H9 (cell line): ENCODE measurements around the gene COPZ2. TPM values are rescaled to one million over a fixed set of nuclear protein-coding genes. Genes with fewer than 3 reads are reported as not detected.

Source experiments
- DNase-seq: peaks from one replicate; pipeline ENCODE4 v3.0.0-alpha.2; 2017
- H2AFZ ChIP-seq: one replicate; pipeline ENCODE4 v1.6.1; 2013; ENCODE audit warnings: mild to moderate bottlenecking, low read length, control low read depth, moderate library complexity
- H2AK5ac ChIP-seq: 2 replicates; pipeline ENCODE4 v1.6.1; 2013; ENCODE audit warnings: low read length, control low read depth, mixed read lengths; ENCODE audit not compliant: insufficient read length
- H2BK120ac ChIP-seq: one replicate; pipeline ENCODE4 v1.6.1; 2013; ENCODE audit warnings: low read depth, mild to moderate bottlenecking, low read length, control low read depth, inconsistent platforms; ENCODE audit not compliant: poor library complexity, severe bottlenecking
- H2BK12ac ChIP-seq: 2 replicates; pipeline ENCODE4 v1.6.1; 2013; ENCODE audit warnings: low read length, control low read depth, mixed read lengths, low read depth; ENCODE audit not compliant: insufficient read length
- H2BK15ac ChIP-seq: 2 replicates; pipeline ENCODE4 v1.6.1; 2013; ENCODE audit warnings: low read depth, low read length, control low read depth
- H2BK20ac ChIP-seq: one replicate; pipeline ENCODE4 v1.6.1; 2013; ENCODE audit warnings: low read depth, mild to moderate bottlenecking, low read length, control low read depth, inconsistent platforms; ENCODE audit not compliant: poor library complexity, severe bottlenecking
- H2BK5ac ChIP-seq: 2 replicates; pipeline ENCODE4 v1.6.1; 2013; ENCODE audit warnings: low read length, control low read depth, mixed read lengths; ENCODE audit not compliant: insufficient read length
- H3K14ac ChIP-seq: 2 replicates; pipeline ENCODE4 v1.6.1; 2013; ENCODE audit warnings: low read length, control low read depth; ENCODE audit not compliant: insufficient read depth
- H3K18ac ChIP-seq: 2 replicates; pipeline ENCODE4 v1.6.1; 2013; ENCODE audit warnings: low read depth, mild to moderate bottlenecking, mixed read lengths, low read length, control low read depth; ENCODE audit not compliant: insufficient read length
- H3K23ac ChIP-seq: 2 replicates; pipeline ENCODE4 v1.6.1; 2013; ENCODE audit warnings: low read length, control low read depth, mixed read lengths, low read depth; ENCODE audit not compliant: insufficient read length
- H3K23me2 ChIP-seq: 2 replicates; pipeline ENCODE4 v1.6.1; 2013; ENCODE audit warnings: low read depth, mild to moderate bottlenecking, mixed read lengths, low read length, control low read depth; ENCODE audit not compliant: insufficient read length, poor library complexity, severe bottlenecking
- H3K27ac ChIP-seq: 2 replicates; pipeline ENCODE4 v1.5.1; 2013; ENCODE audit warnings: low read length, control low read depth, mixed read lengths, low read depth; ENCODE audit not compliant: insufficient read length
- H3K27me3 ChIP-seq: 2 replicates; pipeline ENCODE4 v1.6.1; 2013; ENCODE audit warnings: low read length, control low read depth, inconsistent platforms; ENCODE audit not compliant: insufficient read depth
- H3K4ac ChIP-seq: 2 replicates; pipeline ENCODE4 v1.6.1; 2013; ENCODE audit warnings: low read depth, mild to moderate bottlenecking, control low read depth, inconsistent platforms, low read length, moderate library complexity
- H3K4me1 ChIP-seq: 2 replicates; pipeline ENCODE4 v1.6.1; 2013; ENCODE audit warnings: low read length, control low read depth, inconsistent platforms; ENCODE audit not compliant: insufficient read depth
- H3K4me2 ChIP-seq: 2 replicates; pipeline ENCODE4 v1.6.1; 2013; ENCODE audit warnings: low read length, control low read depth, mixed read lengths; ENCODE audit not compliant: insufficient read length, insufficient read depth
- H3K56ac ChIP-seq: 2 replicates; pipeline ENCODE4 v1.6.1; 2013; ENCODE audit warnings: low read depth, mild to moderate bottlenecking, mixed read lengths, low read length, control low read depth; ENCODE audit not compliant: insufficient read length
- H3K79me1 ChIP-seq: 2 replicates; pipeline ENCODE4 v1.6.1; 2013; ENCODE audit warnings: low read depth, mild to moderate bottlenecking, moderate library complexity, low read length, control low read depth, inconsistent platforms; ENCODE audit not compliant: insufficient read depth, poor library complexity, severe bottlenecking
- H3K79me2 ChIP-seq: 2 replicates; pipeline ENCODE4 v1.6.1; 2013; ENCODE audit warnings: low read length, control low read depth, inconsistent platforms; ENCODE audit not compliant: insufficient read depth
- H3K9ac ChIP-seq: 2 replicates; pipeline ENCODE4 v1.6.1; 2013; ENCODE audit warnings: low read length, control low read depth, mixed read lengths; ENCODE audit not compliant: insufficient read length; ENCODE audit errors: extremely low read depth
- H3K9me3 ChIP-seq: one replicate; pipeline ENCODE4 v1.6.1; 2013; ENCODE audit warnings: low read depth, low read length, inconsistent platforms; ENCODE audit not compliant: control insufficient read depth
- H3T11ph ChIP-seq: one replicate; pipeline ENCODE4 v1.6.1; 2013; ENCODE audit warnings: mild to moderate bottlenecking, low read length, control low read depth, inconsistent platforms
- H4K20me1 ChIP-seq: one replicate; pipeline ENCODE4 v1.6.1; 2013; ENCODE audit not compliant: control insufficient read depth, insufficient read length, insufficient read depth
- H4K5ac ChIP-seq: 2 replicates; pipeline ENCODE4 v1.6.1; 2013; ENCODE audit warnings: low read depth, mild to moderate bottlenecking, mixed read lengths, low read length, control low read depth; ENCODE audit not compliant: insufficient read length
- H4K8ac ChIP-seq: replicated peaks from 2 replicates; pipeline ENCODE4 v1.6.1; 2013; ENCODE audit warnings: low read length, control low read depth, mixed read lengths, low read depth; ENCODE audit not compliant: insufficient read length
- H4K91ac ChIP-seq: 2 replicates; pipeline ENCODE4 v1.6.1; 2013; ENCODE audit warnings: low read depth, mild to moderate bottlenecking, moderate library complexity, mixed read lengths, low read length, control low read depth; ENCODE audit not compliant: insufficient read length
- H3K27ac Mint-ChIP-seq, 3 experiments: 2 replicates in 2 of 3; 3 replicates in 1 of 3; pipeline ENCODE4 v1.8.0; 2020 to 2021; ENCODE audit warnings: mixed read lengths in 3 of 3, mild to moderate bottlenecking in 1 of 3, moderate library complexity in 1 of 3
- H3K27me3 Mint-ChIP-seq: 2 replicates; pipeline ENCODE4 v1.8.0; 2021; ENCODE audit warnings: low read depth, mild to moderate bottlenecking, moderate library complexity, mixed read lengths
- H3K36me3 Mint-ChIP-seq, 3 experiments: 2 replicates in 2 of 3; 3 replicates in 1 of 3; pipeline ENCODE4 v1.8.0; 2020 to 2021; ENCODE audit warnings: low read depth in 3 of 3, mixed read lengths in 3 of 3; ENCODE audit not compliant: insufficient read depth in 1 of 3
- H3K4me1 Mint-ChIP-seq, 2 experiments: 2 replicates each; pipeline ENCODE4 v1.8.0; 2020; ENCODE audit warnings: mixed read lengths in 2 of 2
- H3K4me3 Mint-ChIP-seq, 2 experiments: 2 replicates in 1 of 2; 3 replicates in 1 of 2; pipeline ENCODE4 v1.8.0; 2020 to 2021; ENCODE audit warnings: mild to moderate bottlenecking in 2 of 2, mixed read lengths in 2 of 2, moderate library complexity in 1 of 2
- H3K9me3 Mint-ChIP-seq, 2 experiments: 2 replicates in 1 of 2; 3 replicates in 1 of 2; pipeline ENCODE4 v1.8.0; 2020; ENCODE audit warnings: mild to moderate bottlenecking in 2 of 2, mixed read lengths in 2 of 2, moderate library complexity in 1 of 2
- CTCF ChIP-seq: fragments of 200-600 bp; sonication (generic); conservative IDR thresholded peaks from 3 replicates; pipeline ENCODE4 v1.8.0; 2021; ENCODE audit warnings: antibody characterized with exemption, mild to moderate bottlenecking
- WGBS: extraction: QIAGEN DNeasy Blood & Tissue Kit; methylation state at CpG from one replicate; pipeline ENCODE4 v1.1.7; 2013; ENCODE audit warnings: missing lambda C conversion rate, low lambda C conversion rate, mixed read lengths; ENCODE audit not compliant: insufficient read length; ENCODE audit errors: extremely low coverage; 5-methylcytosine and 5-hydroxymethylcytosine counted together
- total RNA-seq: library from RNA; stranded (reverse); gene quantifications from 2 replicates; pipeline ENCODE4 v1.2.1, GENCODE V29; 2021

COPZ2 gene
- total RNA-seq, 1 experiment from 2014 or later = 0.68 TPM

- no peak overlapping the region for H2AK5ac ChIP-seq
- H2BK20ac ChIP-seq = no peak overlapping the region
- no peaks in the 10 kb centered on the region; a peak in 1 of 5 replicates for H3K9me3 Mint-ChIP-seq
- no peaks in the 10 kb centered on the region for H3K9me3 ChIP-seq
- no peak overlapping the region for H3K27ac ChIP-seq
- peaks cover 28 to 32% of the 10 kb centered on the region in 2 experiments for H3K4me1 Mint-ChIP-seq
- H3T11ph ChIP-seq = no peak overlapping the region
- no peak overlapping the region for H3K56ac ChIP-seq
- no peaks in the 10 kb centered on the region for H3K79me2 ChIP-seq
- H4K20me1 ChIP-seq = no peaks in the 10 kb centered on the region
- no peak overlapping the region for H3K4ac ChIP-seq
- H4K5ac ChIP-seq = no peak overlapping the region
- no peak overlapping the region for H2AFZ ChIP-seq
- no peak overlapping the region for H2BK15ac ChIP-seq
- no peak overlapping the region for H3K14ac ChIP-seq
- peak overlapping the region; percentile 69 to 84 for H3K4me3 Mint-ChIP-seq
- no peak overlapping the region for H2BK120ac ChIP-seq
- peaks cover 19% of the 10 kb centered on the region for H3K23me2 ChIP-seq
- peaks cover 38% of the 10 kb centered on the region for H3K27me3 Mint-ChIP-seq
- no peaks in the 10 kb centered on the region for H3K4me1 ChIP-seq
- H4K8ac ChIP-seq = no peak overlapping the region
- peak; percentile 14; the same call in 2 of the 3 replicates for TF ChIP-seq CTCF
- no peaks in the 10 kb centered on the region for H3K36me3 Mint-ChIP-seq
- no CpG with 5 or more reads among the region's 54 CpGs for WGBS
- no peak overlapping the region for H3K27ac Mint-ChIP-seq
- H2BK12ac ChIP-seq = no peak overlapping the region
- no peaks in the 10 kb centered on the region for H3K79me1 ChIP-seq
- H3K27me3 ChIP-seq = peaks cover 2% of the 10 kb centered on the region; the same call in 1 of the 2 replicates
- H3K4me2 ChIP-seq = peak overlapping the region; percentile 80
- H2BK5ac ChIP-seq = no peak overlapping the region
- H3K18ac ChIP-seq = no peak overlapping the region
- peak; percentile 98 for DNase-seq
- no peak overlapping the region for H3K23ac ChIP-seq
- H3K9ac ChIP-seq = no peak overlapping the region
- no peak overlapping the region for H4K91ac ChIP-seq
These were observed 14.0 kb downstream of the COPZ2 start for GRCh38 chr17:48023400-48024148.
